Esophagus muscularis mucosa (tissue), 4 donors: ENCODE data around the gene FAM161A. TPM values are rescaled to one million over a fixed set of nuclear protein-coding genes. Genes with fewer than 3 reads are reported as not detected.
"Not testable (repeated sequence)": the region's sequence is repeated elsewhere in the genome, so short reads cannot be mapped to it uniquely, and the experiment has no call there.

ENCODE experiments used
- DNase-seq: peaks from one replicate; pipeline ENCODE4 v3.0.0-alpha.2; 2017; ENCODE audit errors: extremely low spot score
- H3K27ac ChIP-seq, 4 donors: fragments of 200-600 bp; sonication (generic); replicated peaks in 1 of 4; 1 replicate in 3 of 4; 2 replicates in 1 of 4; pipeline ENCODE4 v1.5.1; 2016 to 2019; ENCODE audit warnings: mild to moderate bottlenecking in 1 of 4
- H3K27me3 ChIP-seq, 4 donors: fragments of 200-600 bp; sonication (generic); one replicate each; pipeline versions ENCODE4 v1.5.1 to v1.6.0; 2016 to 2019
- H3K36me3 ChIP-seq, 4 donors: fragments of 200-600 bp; sonication (generic); one replicate each; pipeline ENCODE4 v1.5.1; 2016 to 2019
- H3K4me1 ChIP-seq, 4 donors: fragments of 200-600 bp; sonication (generic); one replicate each; pipeline ENCODE4 v1.5.1; 2016 to 2019
- H3K4me3 ChIP-seq, 4 donors: fragments of 200-600 bp; sonication (generic); 1 replicate in 2 of 4; 2 replicates in 2 of 4; pipeline ENCODE4 v1.5.1; 2016 to 2019; ENCODE audit warnings: mild to moderate bottlenecking in 4 of 4, moderate library complexity in 1 of 4
- H3K9me3 ChIP-seq, 4 donors: fragments of 200-600 bp; sonication (generic); 1 replicate in 3 of 4; 2 replicates in 1 of 4; pipeline ENCODE4 v1.5.1; 2016 to 2019
- CTCF ChIP-seq, 3 experiments: fragments of 200-600 bp in 2 of 3; fragments of 450-650 bp in 1 of 3; sonication (generic) in 2 of 3; IDR thresholded peaks; one replicate each; pipeline ENCODE4 v1.5.1; 2017 to 2019; ENCODE audit warnings: antibody characterized with exemption in 3 of 3, mild to moderate bottlenecking in 2 of 3, moderate library complexity in 1 of 3
- EP300 ChIP-seq: sonication (generic); formaldehyde crosslinking; IDR thresholded peaks from one replicate; pipeline ENCODE4 v1.6.1; 2017; ENCODE audit warnings: antibody characterized with exemption
- POLR2A ChIP-seq: fragments of 450-650 bp; IDR thresholded peaks from one replicate; pipeline ENCODE4 v1.6.1; 2017; ENCODE audit warnings: antibody characterized with exemption, moderate library complexity, mild to moderate bottlenecking, low read depth
- POLR2AphosphoS5 ChIP-seq, 2 donors: sonication (generic); formaldehyde crosslinking; IDR thresholded peaks; one replicate each; pipeline ENCODE4 v1.6.1; 2017; ENCODE audit warnings: antibody characterized with exemption in 2 of 2
- WGBS: methylation state at CpG from one replicate; pipeline ENCODE4 v1.1.5; 2018; 5-methylcytosine and 5-hydroxymethylcytosine counted together
- intact Hi-C: fragments of 100-400 bp; cut with DNase I; formaldehyde crosslinking; loops from one replicate; pipeline ENCODE4 v1.15.1; 2023
- total RNA-seq, 4 donors: library from RNA; depleted of rRNA; stranded (reverse); fragments of >200 nt; gene quantifications; one replicate each; pipeline versions ENCODE4 v1.1.0 to v1.2.1, GENCODE V29; 2016

Gene FAM161A
- total RNA-seq, 4 donors from 2014 or later, result 0.83 to 1.7 (median 1.3) TPM

GRCh38 chr2:61877571-61878245 lies 23.8 kb upstream of the FAM161A start:
- Histone ChIP-seq H3K27me3 (no peaks in the 10 kb centered on the region), H3K9me3 (no peaks in the 10 kb centered on the region), H3K27ac (no peak overlapping the region), H3K4me3 (no peak overlapping the region), H3K4me1 (no peaks in the 10 kb centered on the region), H3K36me3 (peaks cover 88 to 100% (median 95%) of the 10 kb centered on the region in 4 donors)
- TF ChIP-seq POLR2A (no peak), EP300 (no peak), CTCF (IDR thresholded peaks at IDR 0.05) (no peak), POLR2AphosphoS5 (IDR thresholded peaks at IDR 0.05) (no peak)
- 96% methylated on average over 4 of the region's 4 CpGs for WGBS
- intact Hi-C loops, result no loop called here
- no peak for DNase-seq

- 85% methylated on average over 1 of the region's 1 CpG for WGBS
- no peaks in the 10 kb centered on the region for H3K9me3 ChIP-seq
- TF ChIP-seq EP300 (no peak), CTCF (IDR thresholded peaks at IDR 0.05) (no peak), POLR2AphosphoS5 (IDR thresholded peaks at IDR 0.05) (no peak)
- H3K4me3 ChIP-seq, result no peak overlapping the region
- no peaks in the 10 kb centered on the region for H3K27me3 ChIP-seq
- H3K27ac ChIP-seq, result no peak overlapping the region
- DNase-seq, result no peak
- no peaks in the 10 kb centered on the region for H3K4me1 ChIP-seq
- peaks cover 89 to 100% (median 96%) of the 10 kb centered on the region in 4 donors for H3K36me3 ChIP-seq
- intact Hi-C loops, result no loop called here
Measured at GRCh38 chr2:61876400-61876799, 22.5 kb upstream of the FAM161A start.

- H3K27ac ChIP-seq, DNase-seq, H3K4me1 ChIP-seq, H3K27me3 ChIP-seq, H3K9me3 ChIP-seq, H3K4me3 ChIP-seq, intact Hi-C loops: not testable (repeated sequence)
- peaks cover 44 to 79% (median 71%) of the 10 kb centered on the region in 4 donors for H3K36me3 ChIP-seq
- WGBS, result 96% methylated on average over 14 of the region's 14 CpGs
Measured at GRCh38 chr2:61866482-61867089, 12.7 kb upstream of the FAM161A start.

- WGBS, result 97% methylated on average over 5 of the region's 5 CpGs
- no peak overlapping the region for H3K4me3 ChIP-seq
- H3K36me3 ChIP-seq, result peaks cover 8 to 34% (median 27%) of the 10 kb centered on the region in 4 donors
- H3K4me1 ChIP-seq, result no peaks in the 10 kb centered on the region
- no peaks in the 10 kb centered on the region for H3K27me3 ChIP-seq
- no peak overlapping the region for H3K27ac ChIP-seq
- peaks cover 0 to 6% (median 0%) of the 10 kb centered on the region in 4 donors for H3K9me3 ChIP-seq
- intact Hi-C loops, result no loop called here
- no peak for DNase-seq
- TF ChIP-seq POLR2A (no peak), CTCF (IDR thresholded peaks at IDR 0.05) (no peak), POLR2AphosphoS5 (IDR thresholded peaks at IDR 0.05) (no peak), EP300 (no peak)
Measured at GRCh38 chr2:61862085-61862484, 8.2 kb upstream of the FAM161A start.

GRCh38 chr2:61857224-61857623 lies 3.4 kb upstream of the FAM161A start:
- Histone ChIP-seq H3K27ac (no peak overlapping the region), H3K4me3 (no peak overlapping the region), H3K4me1 (peaks cover 0 to 16% (median 15%) of the 10 kb centered on the region in 4 donors), H3K27me3 (no peaks in the 10 kb centered on the region), H3K36me3 (no peaks in the 10 kb centered on the region), H3K9me3 (peaks cover 0 to 4% (median 0%) of the 10 kb centered on the region in 4 donors)
- intact Hi-C loops, result loop anchor here (10.0 kb wide), 3 partner anchors 92 to 392 kb away; no protein-coding TSS in a partner anchor
- WGBS, result 82% methylated on average over 3 of the region's 3 CpGs
- TF ChIP-seq POLR2AphosphoS5 (IDR thresholded peaks at IDR 0.05) (no peak), CTCF (IDR thresholded peaks at IDR 0.05) (no peak), EP300 (no peak), POLR2A (no peak)
- DNase-seq, result no peak
